SU-DHL-6 (cell line): ENCODE data around the gene DMGDH.

ENCODE experiments used
- H2AFZ ChIP-seq: fragments of 200-600 bp; sonication (generic); 2 replicates; pipeline ENCODE4 v1.6.1; 2014; ENCODE audit warnings: low read depth, mild to moderate bottlenecking, moderate library complexity, mixed read lengths, antibody characterized with exemption, low read length; ENCODE audit not compliant: severe bottlenecking
- H3F3A ChIP-seq: fragments of 200-600 bp; shearing (Covaris generic); 2 replicates; pipeline ENCODE4 v1.6.0; 2016; ENCODE audit warnings: antibody characterized with exemption, mild to moderate bottlenecking; ENCODE audit not compliant: insufficient read depth
- H3K27ac ChIP-seq: fragments of 200-600 bp; sonication (generic); 2 replicates; pipeline ENCODE4 v1.5.1; 2016; ENCODE audit warnings: low read depth, mild to moderate bottlenecking, low read length, moderate library complexity, mixed read lengths
- H3K27me3 ChIP-seq: fragments of 200-600 bp; sonication (generic), shearing (Covaris generic); 2 replicates; pipeline ENCODE4 v1.6.0; 2014; ENCODE audit warnings: mild to moderate bottlenecking, low read length
- H3K36me3 ChIP-seq: fragments of 200-600 bp; sonication (generic); 2 replicates; pipeline ENCODE4 v1.6.1; 2014; ENCODE audit warnings: mild to moderate bottlenecking, low read length, mixed read lengths
- H3K4me2 ChIP-seq: fragments of 300-600, 200-600 bp; shearing (Covaris generic), sonication (generic); 2 replicates; pipeline ENCODE4 v1.6.0; 2014; ENCODE audit warnings: low read length, low read depth, mild to moderate bottlenecking; ENCODE audit not compliant: poor library complexity, severe bottlenecking
- H3K4me3 ChIP-seq: fragments of 200-600 bp; sonication (generic); 2 replicates; pipeline ENCODE4 v1.5.1; 2014; ENCODE audit warnings: antibody characterized with exemption, low read length, mild to moderate bottlenecking, mixed read lengths; ENCODE audit not compliant: insufficient read depth, poor library complexity, severe bottlenecking
- H3K79me2 ChIP-seq: fragments of 200-600 bp; sonication (generic); 2 replicates; pipeline ENCODE4 v1.6.1; 2014; ENCODE audit warnings: mild to moderate bottlenecking, low read length, moderate library complexity; ENCODE audit not compliant: insufficient read depth
- H3K9ac ChIP-seq: fragments of 200-600 bp; sonication (generic); 2 replicates; pipeline ENCODE4 v1.7.0; 2014; ENCODE audit warnings: mild to moderate bottlenecking, low read length
- H3K9me2 ChIP-seq: fragments of 200-600 bp; sonication (generic); replicated peaks from 2 replicates; pipeline ENCODE4 v1.6.1; 2014; ENCODE audit warnings: low read length; ENCODE audit not compliant: insufficient read depth
- H3K9me3 ChIP-seq: fragments of 200-600 bp; sonication (generic); 2 replicates; pipeline ENCODE4 v1.6.1; 2014; ENCODE audit warnings: low read length, mixed read lengths; ENCODE audit not compliant: insufficient read depth
- H4K20me1 ChIP-seq: fragments of 200-600 bp; sonication (generic); 2 replicates; pipeline ENCODE4 v1.6.1; 2014; ENCODE audit warnings: low read depth, mild to moderate bottlenecking, antibody characterized with exemption, low read length, moderate library complexity, mixed read lengths
- EZH2phosphoT487 ChIP-seq: fragments of 200-600 bp; sonication (generic), shearing (Covaris generic); conservative IDR thresholded peaks from 2 replicates; pipeline ENCODE4 v1.6.1; 2018; ENCODE audit warnings: mild to moderate bottlenecking, antibody characterized with exemption, low read length, moderate library complexity, mixed read lengths
- TF ChIP-seq, protein P1 (sequence below): fragments of 200-600 bp; sonication (generic); IDR thresholded peaks from one replicate; pipeline ENCODE4 v1.5.1; 2017; ENCODE audit warnings: antibody characterized with exemption, mild to moderate bottlenecking, low read length, moderate library complexity; ENCODE audit not compliant: insufficient read depth, poor library complexity, severe bottlenecking

Gene DMGDH

GRCh38 chr5:79093762-79094161, 24.3 kb upstream of the DMGDH start:
- H3K27ac ChIP-seq = no peak overlapping the region
- H3K9me2 ChIP-seq = no peaks in the 10 kb centered on the region
- no peak overlapping the region for H3K9ac ChIP-seq
- H4K20me1 ChIP-seq = no peaks in the 10 kb centered on the region
- TF ChIP-seq, protein P1, sequence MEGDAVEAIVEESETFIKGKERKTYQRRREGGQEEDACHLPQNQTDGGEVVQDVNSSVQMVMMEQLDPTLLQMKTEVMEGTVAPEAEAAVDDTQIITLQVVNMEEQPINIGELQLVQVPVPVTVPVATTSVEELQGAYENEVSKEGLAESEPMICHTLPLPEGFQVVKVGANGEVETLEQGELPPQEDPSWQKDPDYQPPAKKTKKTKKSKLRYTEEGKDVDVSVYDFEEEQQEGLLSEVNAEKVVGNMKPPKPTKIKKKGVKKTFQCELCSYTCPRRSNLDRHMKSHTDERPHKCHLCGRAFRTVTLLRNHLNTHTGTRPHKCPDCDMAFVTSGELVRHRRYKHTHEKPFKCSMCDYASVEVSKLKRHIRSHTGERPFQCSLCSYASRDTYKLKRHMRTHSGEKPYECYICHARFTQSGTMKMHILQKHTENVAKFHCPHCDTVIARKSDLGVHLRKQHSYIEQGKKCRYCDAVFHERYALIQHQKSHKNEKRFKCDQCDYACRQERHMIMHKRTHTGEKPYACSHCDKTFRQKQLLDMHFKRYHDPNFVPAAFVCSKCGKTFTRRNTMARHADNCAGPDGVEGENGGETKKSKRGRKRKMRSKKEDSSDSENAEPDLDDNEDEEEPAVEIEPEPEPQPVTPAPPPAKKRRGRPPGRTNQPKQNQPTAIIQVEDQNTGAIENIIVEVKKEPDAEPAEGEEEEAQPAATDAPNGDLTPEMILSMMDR = no peak
- no peak for TF ChIP-seq EZH2phosphoT487
- no peak overlapping the region for H3K4me2 ChIP-seq
- no peaks in the 10 kb centered on the region for H3K36me3 ChIP-seq
- H3F3A ChIP-seq = no peaks in the 10 kb centered on the region
- no peaks in the 10 kb centered on the region for H3K27me3 ChIP-seq
- no peaks in the 10 kb centered on the region for H3K79me2 ChIP-seq
- H3K9me3 ChIP-seq = no peaks in the 10 kb centered on the region
- no peak overlapping the region for H2AFZ ChIP-seq
- no peak overlapping the region for H3K4me3 ChIP-seq

- Histone ChIP-seq H3K9ac (no peak overlapping the region), H3F3A (no peaks in the 10 kb centered on the region), H3K27ac (no peak overlapping the region), H3K9me3 (no peaks in the 10 kb centered on the region), H3K36me3 (no peaks in the 10 kb centered on the region), H3K9me2 (no peaks in the 10 kb centered on the region), H2AFZ (no peak overlapping the region), H4K20me1 (no peaks in the 10 kb centered on the region), H3K79me2 (no peaks in the 10 kb centered on the region), H3K4me2 (no peak overlapping the region), H3K4me3 (no peak overlapping the region), H3K27me3 (no peaks in the 10 kb centered on the region)
- TF ChIP-seq EZH2phosphoT487 = no peak
- TF ChIP-seq, protein P1 = no peak
Observed at GRCh38 chr5:79091064-79091463, 21.6 kb upstream of the DMGDH start.

- no peaks in the 10 kb centered on the region for H3K9me2 ChIP-seq
- TF ChIP-seq, protein P1 = no peak
- TF ChIP-seq EZH2phosphoT487 = no peak
- no peaks in the 10 kb centered on the region for H4K20me1 ChIP-seq
- H3K27me3 ChIP-seq = no peaks in the 10 kb centered on the region
- no peak overlapping the region for H3K9ac ChIP-seq
- H3K4me2 ChIP-seq = no peak overlapping the region
- H3K79me2 ChIP-seq = no peaks in the 10 kb centered on the region
- no peak overlapping the region for H2AFZ ChIP-seq
- H3K9me3 ChIP-seq = no peaks in the 10 kb centered on the region
- H3K27ac ChIP-seq = no peak overlapping the region
- H3F3A ChIP-seq = no peaks in the 10 kb centered on the region
- H3K36me3 ChIP-seq = no peaks in the 10 kb centered on the region
- H3K4me3 ChIP-seq = no peak overlapping the region
Observed at GRCh38 chr5:79088507-79088906, 19.0 kb upstream of the DMGDH start.
